NCI-H2029 (cell line): Measurements from ENCODE around the gene RTL1.

Experiments
- DNase-seq: peaks from one replicate; lab custom pipeline; 2025; lab: John Stamatoyannopoulos, UW

The RTL1 gene

DNA sequence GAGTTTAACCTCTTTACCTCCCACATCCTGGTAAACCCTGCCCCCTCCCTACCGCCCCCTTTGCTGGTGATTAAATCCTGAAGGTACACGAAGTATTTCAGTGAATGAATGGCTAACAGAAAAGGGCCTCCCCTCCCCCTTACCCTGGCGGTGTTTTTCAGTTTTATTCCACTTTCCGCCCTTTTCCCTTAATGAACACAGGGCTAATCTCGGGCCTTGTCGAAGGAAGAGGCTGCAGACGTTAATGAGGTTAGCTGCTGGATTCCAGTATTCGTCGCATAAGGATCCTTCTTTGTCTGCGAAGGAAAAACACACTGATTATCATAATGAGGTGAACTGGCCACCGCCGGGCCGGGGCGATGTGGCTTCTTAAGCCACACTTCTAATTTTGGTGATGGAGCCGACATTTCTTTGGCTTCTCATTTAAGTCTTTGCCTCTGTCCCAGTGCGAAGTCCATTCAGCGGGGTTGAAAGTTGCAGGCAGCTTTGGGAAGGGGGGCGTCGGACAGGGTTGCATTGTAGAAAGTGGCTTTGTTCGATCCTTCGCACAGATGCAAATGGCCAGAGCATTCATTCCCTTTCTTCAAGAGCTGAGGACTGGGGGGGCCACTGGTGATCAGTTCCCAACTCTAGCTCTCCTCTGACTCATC, 71.1 kb downstream of the RTL1 start:
- DNase-seq, result no peak

DNA sequence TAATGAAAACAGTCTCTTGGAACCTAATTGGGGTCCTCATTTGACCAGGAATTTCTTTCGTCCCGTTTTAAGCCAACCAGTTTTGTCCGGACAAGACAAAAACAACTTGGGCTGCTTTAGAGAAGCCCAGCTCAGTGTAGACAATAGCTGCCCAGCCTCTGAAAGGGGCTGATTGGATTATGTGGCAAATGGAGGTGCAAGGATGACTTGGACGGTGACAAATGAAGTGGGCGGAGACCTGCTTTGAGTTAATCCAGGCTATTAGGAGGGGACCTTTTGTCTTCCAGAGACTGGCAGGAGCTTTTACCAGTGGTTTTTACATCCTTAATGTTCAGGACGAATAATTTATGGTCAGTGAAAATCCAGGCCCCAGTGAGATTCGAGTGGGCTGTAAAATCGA, 72.8 kb downstream of the RTL1 start:
- no peak for DNase-seq
